HUES48 (cell line): ENCODE results near the gene MACROD2.
"Not testable (repeated sequence)": the region's sequence is repeated elsewhere in the genome, so short reads cannot be mapped to it uniquely, and the experiment has no call there.

Source experiments
- H3K27ac ChIP-seq: one replicate; pipeline ENCODE4 v1.7.0; 2013; ENCODE audit warnings: low read depth, low read length, inconsistent platforms
- H3K27me3 ChIP-seq: 2 replicates; pipeline ENCODE4 v1.6.1; 2013; ENCODE audit warnings: mild to moderate bottlenecking, low read length; ENCODE audit not compliant: control insufficient read depth, insufficient read depth
- H3K36me3 ChIP-seq: 2 replicates; pipeline ENCODE4 v1.6.1; 2013; ENCODE audit warnings: low read length; ENCODE audit not compliant: control insufficient read depth, insufficient read depth
- H3K4me1 ChIP-seq: 2 replicates; pipeline ENCODE4 v1.6.1; 2013; ENCODE audit warnings: mild to moderate bottlenecking, low read length; ENCODE audit not compliant: control insufficient read depth, insufficient read depth
- H3K4me3 ChIP-seq: 2 replicates; pipeline ENCODE4 v1.5.1; 2013; ENCODE audit warnings: mild to moderate bottlenecking, low read depth, low read length
- H3K9ac ChIP-seq: 2 replicates; pipeline ENCODE4 v1.6.1; 2013; ENCODE audit warnings: mild to moderate bottlenecking, low read depth, low read length, moderate library complexity
- H3K9me3 ChIP-seq: 2 replicates; pipeline ENCODE4 v1.6.1; 2013; ENCODE audit warnings: low read length; ENCODE audit not compliant: control insufficient read depth, insufficient read depth

MACROD2 gene

GRCh38 chr20:14997791-14998190 is 1002.5 kb downstream of the MACROD2 start:
- H3K36me3 ChIP-seq: no peaks in the 10 kb centered on the region
- H3K4me3 ChIP-seq: no peak overlapping the region
- no peak overlapping the region for H3K9ac ChIP-seq
- H3K9me3 ChIP-seq: peaks cover 5% of the 10 kb centered on the region; the same call in 1 of the 2 replicates
- H3K27ac ChIP-seq: no peak overlapping the region
- H3K27me3 ChIP-seq: no peaks in the 10 kb centered on the region
- H3K4me1 ChIP-seq: no peaks in the 10 kb centered on the region

- Histone ChIP-seq H3K4me3 (no peak overlapping the region), H3K4me1 (peaks cover 16% of the 10 kb centered on the region), H3K36me3 (no peaks in the 10 kb centered on the region), H3K9ac (no peak overlapping the region; the same call in 1 of the 2 replicates), H3K27me3 (no peaks in the 10 kb centered on the region), H3K9me3 (no peaks in the 10 kb centered on the region), H3K27ac (no peak overlapping the region)
These were observed 1010.1 kb downstream of the MACROD2 start for GRCh38 chr20:15005300-15005986.

GRCh38 chr20:15011631-15012030 is 1016.3 kb downstream of the MACROD2 start:
- Histone ChIP-seq H3K27ac (no peak overlapping the region), H3K9me3 (no peaks in the 10 kb centered on the region), H3K4me1 (no peaks in the 10 kb centered on the region), H3K27me3 (no peaks in the 10 kb centered on the region), H3K4me3 (no peak overlapping the region), H3K9ac (no peak overlapping the region), H3K36me3 (no peaks in the 10 kb centered on the region)

DNA sequence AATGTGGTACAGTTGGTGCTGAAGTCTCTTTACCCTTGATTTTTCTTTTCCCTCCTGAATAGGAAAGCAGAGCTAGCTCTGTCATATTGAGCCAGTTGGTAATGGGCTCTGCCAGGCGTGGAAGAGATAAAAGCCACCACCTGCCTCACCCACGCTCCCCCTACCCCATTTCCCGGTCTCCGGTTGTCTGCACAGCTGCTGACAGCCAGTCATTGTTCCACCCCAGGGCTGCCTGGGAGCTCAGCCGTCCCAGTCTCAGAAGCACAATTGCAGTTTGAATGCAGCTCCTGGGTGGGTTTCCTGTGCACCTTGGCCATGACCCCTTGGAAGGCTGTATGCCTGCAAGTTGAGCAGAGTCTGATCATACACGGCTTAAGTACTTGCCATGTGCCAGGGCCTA is 1017.2 kb downstream of the MACROD2 start:
- Histone ChIP-seq H3K9ac (no peak overlapping the region), H3K4me1 (no peaks in the 10 kb centered on the region), H3K27me3 (no peaks in the 10 kb centered on the region), H3K27ac (no peak overlapping the region), H3K9me3 (no peaks in the 10 kb centered on the region), H3K4me3 (no peak overlapping the region), H3K36me3 (no peaks in the 10 kb centered on the region)

DNA sequence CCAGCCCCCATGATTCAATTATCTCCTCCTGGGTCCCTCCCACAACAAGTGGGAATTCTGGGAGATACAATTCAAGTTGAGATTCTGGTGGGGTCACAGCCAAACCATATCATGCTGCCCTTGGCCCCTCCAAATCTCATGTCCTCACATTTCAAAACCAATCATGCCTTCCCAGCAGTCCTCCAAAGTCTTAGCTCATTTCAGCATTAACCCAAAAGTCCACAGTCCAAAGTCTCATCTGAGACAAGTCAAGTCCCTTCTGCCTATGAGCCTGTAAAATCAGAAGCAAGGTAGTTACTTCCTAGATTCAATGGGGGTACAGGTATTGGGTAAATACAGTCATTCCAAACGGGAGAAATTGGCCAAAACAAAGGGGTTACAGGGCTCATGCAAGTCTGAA is 1021.6 kb downstream of the MACROD2 start:
- not testable (repeated sequence) for H3K27ac ChIP-seq, H3K36me3 ChIP-seq, H3K9me3 ChIP-seq, H3K27me3 ChIP-seq, H3K9ac ChIP-seq, H3K4me1 ChIP-seq, H3K4me3 ChIP-seq

GRCh38 chr20:15018966-15019365 is 1023.6 kb downstream of the MACROD2 start:
- no peak overlapping the region for H3K9ac ChIP-seq
- no peaks in the 10 kb centered on the region for H3K4me1 ChIP-seq
- H3K27ac ChIP-seq: no peak overlapping the region
- H3K4me3 ChIP-seq: no peak overlapping the region
- no peaks in the 10 kb centered on the region for H3K36me3 ChIP-seq
- no peaks in the 10 kb centered on the region for H3K27me3 ChIP-seq
- peaks cover 3% of the 10 kb centered on the region; the same call in 1 of the 2 replicates for H3K9me3 ChIP-seq

DNA sequence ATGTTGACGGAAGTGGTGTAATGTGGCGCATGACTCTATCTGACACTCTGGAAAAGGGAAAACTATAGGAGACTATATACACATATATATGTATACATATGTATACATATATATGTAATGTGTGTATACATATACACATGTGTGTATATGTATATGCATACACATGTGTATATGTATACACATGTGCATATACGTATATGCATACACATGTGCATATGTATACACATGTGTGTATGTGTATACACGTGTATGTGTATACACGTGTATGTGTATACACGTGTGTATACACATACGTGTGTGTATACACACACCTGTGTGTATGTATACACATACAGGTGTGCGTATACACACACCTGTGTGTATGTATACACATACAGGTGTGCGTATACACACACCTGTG is 1025.5 kb downstream of the MACROD2 start:
- H3K9ac ChIP-seq: no peak overlapping the region

DNA sequence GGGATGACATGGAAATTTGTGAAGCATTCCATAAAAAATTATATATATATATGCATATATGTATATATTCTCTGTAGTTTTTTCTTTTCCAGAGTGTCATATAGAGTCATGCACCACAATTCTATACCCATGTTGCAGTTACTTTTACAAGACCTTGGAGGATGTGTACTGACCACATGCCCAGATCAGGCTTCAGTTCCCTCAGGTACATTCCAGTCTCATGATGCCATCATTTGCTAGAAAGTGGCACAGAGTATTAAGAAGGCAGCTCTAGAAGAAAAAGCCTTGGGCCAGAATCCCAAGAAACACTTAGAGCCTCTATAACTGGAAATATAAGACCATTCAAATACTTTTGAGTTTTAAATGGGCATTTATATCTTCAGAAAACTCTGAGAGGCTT is 1027.6 kb downstream of the MACROD2 start:
- Histone ChIP-seq H3K36me3 (no peaks in the 10 kb centered on the region), H3K27me3 (no peaks in the 10 kb centered on the region), H3K9ac (no peak overlapping the region), H3K4me1 (no peaks in the 10 kb centered on the region), H3K4me3 (no peak overlapping the region), H3K9me3 (no peaks in the 10 kb centered on the region), H3K27ac (no peak overlapping the region)

More for the DNA sequence above, 1025.5 kb downstream of the MACROD2 start:
- H3K27me3 ChIP-seq: no peaks in the 10 kb centered on the region
- H3K4me1 ChIP-seq: no peaks in the 10 kb centered on the region
- H3K4me3 ChIP-seq: no peak overlapping the region; the same call in 1 of the 2 replicates
- H3K36me3 ChIP-seq: no peaks in the 10 kb centered on the region
- H3K27ac ChIP-seq: no peak overlapping the region
- peaks cover 3% of the 10 kb centered on the region; the same call in 1 of the 2 replicates for H3K9me3 ChIP-seq

GRCh38 chr20:15026759-15027158 is 1031.4 kb downstream of the MACROD2 start:
- Histone ChIP-seq H3K4me1 (no peaks in the 10 kb centered on the region), H3K9me3 (no peaks in the 10 kb centered on the region), H3K36me3 (no peaks in the 10 kb centered on the region), H3K4me3 (no peak overlapping the region), H3K27ac (no peak overlapping the region), H3K27me3 (no peaks in the 10 kb centered on the region), H3K9ac (no peak overlapping the region)

GRCh38 chr20:15030826-15031225 is 1035.5 kb downstream of the MACROD2 start:
- Histone ChIP-seq H3K9ac (no peak overlapping the region), H3K36me3 (no peaks in the 10 kb centered on the region), H3K27me3 (no peaks in the 10 kb centered on the region), H3K27ac (no peak overlapping the region), H3K4me3 (no peak overlapping the region), H3K9me3 (no peaks in the 10 kb centered on the region), H3K4me1 (no peaks in the 10 kb centered on the region)

- no peak overlapping the region for H3K4me3 ChIP-seq
- no peaks in the 10 kb centered on the region for H3K36me3 ChIP-seq
- no peak overlapping the region for H3K9ac ChIP-seq
- H3K4me1 ChIP-seq: no peaks in the 10 kb centered on the region
- H3K27ac ChIP-seq: no peak overlapping the region
- H3K9me3 ChIP-seq: no peaks in the 10 kb centered on the region
- no peaks in the 10 kb centered on the region for H3K27me3 ChIP-seq
These were observed 1036.4 kb downstream of the MACROD2 start for GRCh38 chr20:15031546-15032351.
